NT2/D1 (cell line): ENCODE results near the gene RHOG.

Experiments used
- SUZ12 ChIP-seq: IDR thresholded peaks from 2 replicates; pipeline ENCODE4 v1.6.1; 2011; ENCODE audit not compliant: insufficient read length, insufficient read depth; ENCODE audit errors: extremely low read depth
- ZNF274 ChIP-seq: IDR thresholded peaks from 2 replicates; pipeline ENCODE4 v1.6.1; 2011; ENCODE audit warnings: mild to moderate bottlenecking, low read depth, low read length

- TF ChIP-seq ZNF274 (no peak), SUZ12 (no peak)
Measured at GRCh38 chr11:3795131-3796001, 45.4 kb downstream of the RHOG start.
